Neural cell (in vitro differentiated cells): ENCODE data around the gene MFAP2.

ENCODE experiments used
- CTCF ChIP-seq: fragments of 450-650 bp; IDR thresholded peaks from 2 replicates; pipeline ENCODE4 v1.5.1; 2014; ENCODE audit warnings: antibody characterized with exemption, mild to moderate bottlenecking, moderate library complexity; ENCODE audit not compliant: poor library complexity, severe bottlenecking
- EZH2 ChIP-seq: fragments of 200-600, 300-800 bp; shearing (Covaris generic), sonication (generic); IDR thresholded peaks from 2 replicates; pipeline ENCODE4 v1.6.1; 2014; ENCODE audit warnings: antibody characterized with exemption, low read length, borderline replicate concordance, mild to moderate bottlenecking; ENCODE audit not compliant: insufficient read depth, poor library complexity, severe bottlenecking
- MXI1 ChIP-seq: fragments of 450-650 bp; conservative IDR thresholded peaks from 2 replicates; pipeline ENCODE4 v1.6.1; 2014; ENCODE audit warnings: antibody characterized with exemption, mild to moderate bottlenecking; ENCODE audit not compliant: poor library complexity, severe bottlenecking
- POLR2AphosphoS5 ChIP-seq: IDR thresholded peaks from 2 replicates; pipeline ENCODE4 v1.6.1; 2012
- RAD21 ChIP-seq: fragments of 450-650 bp; conservative IDR thresholded peaks from 2 replicates; pipeline ENCODE4 v1.6.1; 2014; ENCODE audit warnings: antibody characterized with exemption, mild to moderate bottlenecking, moderate library complexity
- REST ChIP-seq: IDR thresholded peaks from 2 replicates; pipeline ENCODE4 v1.6.1; 2012; ENCODE audit warnings: borderline replicate concordance
- SMC3 ChIP-seq: fragments of 450-650 bp; conservative IDR thresholded peaks from 2 replicates; pipeline ENCODE4 v1.6.1; 2014; ENCODE audit warnings: antibody characterized with exemption, mild to moderate bottlenecking, moderate library complexity; ENCODE audit not compliant: poor library complexity

DNA sequence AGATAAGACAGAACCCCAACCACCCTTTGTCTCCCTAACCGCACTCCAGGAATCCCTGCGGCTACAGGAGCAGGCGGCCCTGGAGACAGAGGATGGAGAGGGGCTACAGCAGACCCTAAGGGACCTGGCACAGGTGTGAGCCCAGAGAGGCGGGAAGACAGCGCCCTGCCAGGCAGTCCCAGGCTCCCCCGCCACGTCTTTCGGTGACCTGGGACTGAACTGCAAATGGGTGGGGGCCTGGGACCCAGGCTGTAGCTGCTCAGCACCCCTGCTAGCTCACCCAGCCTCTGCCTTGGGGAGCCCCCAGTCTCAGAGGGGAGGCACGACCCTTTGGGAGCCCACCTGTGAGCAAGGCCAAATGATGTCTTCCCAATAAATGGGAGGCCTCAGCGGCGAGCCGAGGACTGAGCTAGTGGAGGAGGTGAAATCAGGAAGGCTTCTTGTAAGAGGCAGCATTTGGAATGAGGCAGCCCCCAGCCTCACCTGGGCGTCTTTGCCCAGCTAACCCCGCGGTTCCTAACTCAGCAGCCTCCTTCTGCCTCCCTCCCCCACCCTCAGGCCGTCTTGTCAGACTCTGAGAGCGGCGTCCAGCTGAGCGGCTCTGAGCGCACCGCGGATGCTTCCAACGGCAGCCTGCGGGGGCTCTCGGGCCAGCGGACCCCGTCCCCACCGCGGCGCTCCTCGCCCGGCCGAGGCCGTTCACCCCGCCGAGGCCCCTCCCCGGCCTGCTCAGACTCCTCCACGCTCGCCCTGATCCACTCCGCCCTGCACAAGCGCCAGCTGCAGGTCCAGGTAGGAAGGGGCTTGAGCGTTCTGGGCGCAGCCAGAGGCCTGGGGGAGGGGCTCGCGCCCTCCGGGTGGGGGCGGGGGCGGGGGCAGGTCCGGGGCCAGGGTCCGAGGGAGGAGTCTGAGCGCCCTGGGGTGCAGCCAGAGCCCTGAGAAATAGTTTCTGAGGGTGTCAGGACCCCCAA, 41.8 kb downstream of the MFAP2 start:
- TF ChIP-seq POLR2AphosphoS5 (no peak), CTCF (no peak), RAD21 (no peak), EZH2 (no peak), MXI1 (no peak), SMC3 (no peak), REST (no peak)
